Endothelial cell (in vitro differentiated cells): ENCODE measurements around the gene ALKBH2. TPM values are rescaled to one million over a fixed set of nuclear protein-coding genes. Genes with fewer than 3 reads are reported as not detected.

Experiments used
- DNase-seq: peaks from one replicate; pipeline ENCODE4 v3.0.0; 2021; ENCODE audit warnings: low spot score
- H3K27ac Mint-ChIP-seq: one replicate; pipeline ENCODE4 v1.8.0; 2021; ENCODE audit warnings: mixed read lengths, inconsistent platforms; ENCODE audit not compliant: unreplicated experiment
- H3K27me3 Mint-ChIP-seq: one replicate; pipeline ENCODE4 v1.8.0; 2021; ENCODE audit warnings: mild to moderate bottlenecking, moderate library complexity, mixed read lengths, inconsistent platforms; ENCODE audit not compliant: unreplicated experiment
- H3K36me3 Mint-ChIP-seq: one replicate; pipeline ENCODE4 v1.8.0; 2021; ENCODE audit warnings: mild to moderate bottlenecking, low read depth, mixed read lengths, inconsistent platforms; ENCODE audit not compliant: unreplicated experiment
- H3K4me1 Mint-ChIP-seq: one replicate; pipeline ENCODE4 v1.8.0; 2021; ENCODE audit warnings: mild to moderate bottlenecking, mixed read lengths, inconsistent platforms; ENCODE audit not compliant: unreplicated experiment
- H3K4me3 Mint-ChIP-seq: one replicate; pipeline ENCODE4 v1.8.0; 2021; ENCODE audit warnings: mild to moderate bottlenecking, mixed read lengths, inconsistent platforms; ENCODE audit not compliant: unreplicated experiment
- H3K9me3 Mint-ChIP-seq: one replicate; pipeline ENCODE4 v1.8.0; 2021; ENCODE audit warnings: mixed read lengths, inconsistent platforms; ENCODE audit not compliant: unreplicated experiment
- total RNA-seq: library from RNA; stranded (reverse); fragmentation: NEBNext Ultra II Directional; extraction: Animal tissue kit (Norgen Biotek cat#: 25700); gene quantifications from one replicate; pipeline ENCODE4 v1.2.1, GENCODE V29; 2021; ENCODE audit not compliant: unreplicated experiment
- TF ChIP-seq, protein P1 (sequence below): fragments of 200-600 bp; sonication (generic); IDR thresholded peaks from one replicate; pipeline ENCODE4 v1.5.0; 2021; ENCODE audit warnings: antibody characterized with exemption; ENCODE audit not compliant: unreplicated experiment

The ALKBH2 gene
- total RNA-seq, 1 donor from 2014 or later = 10.4 TPM

DNA sequence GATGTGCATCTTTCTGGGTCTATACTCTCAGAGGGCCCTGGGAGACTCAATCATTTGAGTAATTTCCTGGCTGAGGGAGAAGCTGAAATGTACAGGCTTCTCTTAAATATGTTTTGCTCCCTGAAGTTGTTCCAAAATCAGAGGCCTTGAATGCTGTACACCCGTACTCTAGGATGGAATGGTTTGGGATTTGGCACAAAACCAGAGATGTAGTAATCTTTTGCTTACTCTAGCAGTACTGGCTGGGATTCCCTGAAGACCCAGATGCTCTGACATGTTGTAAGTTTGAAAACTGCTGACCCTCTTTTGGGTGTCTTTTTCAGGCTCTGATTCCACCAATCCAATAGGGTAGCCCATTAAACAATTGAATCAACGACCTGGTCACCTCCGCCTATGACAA lies 33.5 kb upstream of the ALKBH2 start:
- Mint-ChIP-seq H3K27ac (no peak overlapping the region), H3K27me3 (no peaks in the 10 kb centered on the region), H3K4me3 (no peak overlapping the region), H3K36me3 (no peaks in the 10 kb centered on the region), H3K9me3 (no peaks in the 10 kb centered on the region), H3K4me1 (no peaks in the 10 kb centered on the region)
- no peak for DNase-seq
- TF ChIP-seq, protein P1, sequence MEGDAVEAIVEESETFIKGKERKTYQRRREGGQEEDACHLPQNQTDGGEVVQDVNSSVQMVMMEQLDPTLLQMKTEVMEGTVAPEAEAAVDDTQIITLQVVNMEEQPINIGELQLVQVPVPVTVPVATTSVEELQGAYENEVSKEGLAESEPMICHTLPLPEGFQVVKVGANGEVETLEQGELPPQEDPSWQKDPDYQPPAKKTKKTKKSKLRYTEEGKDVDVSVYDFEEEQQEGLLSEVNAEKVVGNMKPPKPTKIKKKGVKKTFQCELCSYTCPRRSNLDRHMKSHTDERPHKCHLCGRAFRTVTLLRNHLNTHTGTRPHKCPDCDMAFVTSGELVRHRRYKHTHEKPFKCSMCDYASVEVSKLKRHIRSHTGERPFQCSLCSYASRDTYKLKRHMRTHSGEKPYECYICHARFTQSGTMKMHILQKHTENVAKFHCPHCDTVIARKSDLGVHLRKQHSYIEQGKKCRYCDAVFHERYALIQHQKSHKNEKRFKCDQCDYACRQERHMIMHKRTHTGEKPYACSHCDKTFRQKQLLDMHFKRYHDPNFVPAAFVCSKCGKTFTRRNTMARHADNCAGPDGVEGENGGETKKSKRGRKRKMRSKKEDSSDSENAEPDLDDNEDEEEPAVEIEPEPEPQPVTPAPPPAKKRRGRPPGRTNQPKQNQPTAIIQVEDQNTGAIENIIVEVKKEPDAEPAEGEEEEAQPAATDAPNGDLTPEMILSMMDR = no peak

DNA sequence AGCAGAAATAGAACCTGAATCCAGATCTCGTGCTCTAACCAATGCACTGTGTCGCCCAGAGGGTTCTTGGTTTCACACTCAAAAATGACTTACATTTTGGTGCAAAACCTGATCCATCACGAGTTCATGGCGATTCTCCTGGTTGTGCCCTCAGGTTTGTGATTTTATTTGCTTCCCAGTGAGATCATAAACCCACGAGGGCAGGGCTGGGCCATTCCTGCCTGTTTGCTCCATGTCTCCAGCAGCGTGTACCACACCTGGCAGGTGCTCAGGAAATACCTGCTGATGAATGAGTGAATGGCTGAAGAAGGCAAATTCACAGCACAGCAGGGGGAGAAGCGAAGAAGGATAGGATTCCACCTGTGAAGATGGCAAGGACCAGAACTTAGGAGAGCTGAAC lies 32.5 kb upstream of the ALKBH2 start:
- Mint-ChIP-seq H3K9me3 (no peaks in the 10 kb centered on the region), H3K36me3 (no peaks in the 10 kb centered on the region), H3K27me3 (no peaks in the 10 kb centered on the region), H3K4me3 (no peak overlapping the region), H3K4me1 (no peaks in the 10 kb centered on the region), H3K27ac (no peak overlapping the region)
- TF ChIP-seq, protein P1 = no peak
- DNase-seq = no peak

DNA sequence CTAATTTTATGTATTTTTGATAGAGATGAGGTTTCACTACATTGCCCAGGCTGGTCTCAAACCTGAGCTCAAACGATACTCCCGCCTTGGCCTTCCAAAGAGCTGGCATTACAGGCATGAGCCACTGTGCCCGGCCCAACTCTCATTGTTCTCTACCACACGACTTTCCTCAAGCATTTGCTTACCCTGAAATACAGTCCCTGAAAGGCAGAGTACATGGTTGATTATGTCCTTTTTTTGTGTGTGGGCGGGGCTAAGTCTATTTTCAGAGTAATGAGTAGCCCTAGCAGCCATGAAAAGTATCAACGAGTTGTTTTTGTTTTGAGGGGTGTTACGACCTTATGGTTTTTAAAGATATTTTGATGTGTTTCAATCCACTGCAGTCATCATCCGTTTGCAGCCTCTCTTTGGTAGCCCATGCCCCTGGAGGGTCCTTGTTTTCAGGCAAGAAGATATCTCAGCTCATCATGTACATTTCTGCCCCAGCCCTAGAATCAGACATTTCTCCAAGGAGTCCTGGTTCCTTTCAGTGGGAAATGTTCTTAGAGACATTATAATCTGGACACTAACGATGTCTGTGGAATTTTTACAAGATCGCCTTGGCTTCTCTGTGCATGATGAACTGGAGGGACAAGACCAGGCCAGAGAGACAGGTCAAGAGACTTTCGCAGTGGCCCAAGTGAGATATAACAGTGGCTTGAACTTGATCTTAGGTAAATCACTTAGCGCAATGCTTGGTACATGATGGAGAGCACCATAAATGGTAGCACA lies 31.8 kb upstream of the ALKBH2 start:
- no peaks in the 10 kb centered on the region for H3K27me3 Mint-ChIP-seq
- no peak overlapping the region for H3K4me3 Mint-ChIP-seq
- H3K4me1 Mint-ChIP-seq = no peaks in the 10 kb centered on the region
- TF ChIP-seq, protein P1 = no peak
- H3K27ac Mint-ChIP-seq = no peak overlapping the region
- no peaks in the 10 kb centered on the region for H3K9me3 Mint-ChIP-seq
- DNase-seq = no peak
- no peaks in the 10 kb centered on the region for H3K36me3 Mint-ChIP-seq

DNA sequence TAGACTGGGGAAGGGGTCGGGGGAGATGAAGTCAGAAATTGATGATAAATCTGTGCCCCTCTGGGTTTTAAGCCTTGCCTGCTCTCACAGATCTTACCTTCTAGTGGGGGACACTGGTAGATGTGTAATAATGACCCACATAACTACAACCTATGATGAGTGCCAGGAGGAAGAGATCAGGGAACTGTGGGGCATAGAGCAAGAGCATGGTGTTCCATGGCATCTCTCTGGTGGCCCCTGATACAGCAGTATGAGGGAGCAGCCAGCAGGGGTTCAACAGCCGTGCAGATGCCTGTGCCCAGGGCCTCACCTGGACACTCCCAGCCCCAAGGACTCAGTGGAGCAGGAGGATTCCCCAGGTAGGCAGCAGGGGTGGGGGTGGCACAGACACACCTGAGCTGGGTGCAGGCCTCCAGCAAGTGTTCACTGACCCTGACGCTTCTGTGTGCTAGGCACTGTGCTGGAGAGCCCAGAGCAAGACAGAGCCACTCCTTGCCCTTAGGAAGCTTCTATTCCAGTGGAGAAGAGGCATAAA lies 28.1 kb upstream of the ALKBH2 start:
- TF ChIP-seq, protein P1 = no peak
- no peak overlapping the region for H3K4me3 Mint-ChIP-seq
- no peaks in the 10 kb centered on the region for H3K27me3 Mint-ChIP-seq
- no peaks in the 10 kb centered on the region for H3K4me1 Mint-ChIP-seq
- no peaks in the 10 kb centered on the region for H3K9me3 Mint-ChIP-seq
- no peaks in the 10 kb centered on the region for H3K36me3 Mint-ChIP-seq
- no peak for DNase-seq
- H3K27ac Mint-ChIP-seq = no peak overlapping the region

DNA sequence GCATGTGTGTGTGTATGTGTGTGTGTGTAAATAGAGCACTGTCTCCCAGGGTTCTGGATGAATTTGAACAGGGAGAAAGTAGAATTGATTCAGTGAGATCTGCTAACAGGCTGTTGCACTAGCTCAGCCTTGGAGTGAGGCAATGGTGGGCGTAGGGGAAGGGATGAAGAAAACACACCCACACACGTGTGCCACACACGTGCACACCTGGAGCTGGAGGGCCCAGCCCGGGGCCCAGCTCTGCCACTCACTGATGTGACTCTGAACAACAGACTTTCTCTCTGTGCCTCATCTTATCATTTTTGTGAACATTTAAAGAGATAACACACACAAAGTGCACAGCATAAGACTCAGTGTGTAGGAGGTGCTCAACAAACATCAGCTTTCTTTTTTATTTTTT lies 27.3 kb upstream of the ALKBH2 start:
- Mint-ChIP-seq H3K27me3 (no peaks in the 10 kb centered on the region), H3K4me1 (peaks cover 5% of the 10 kb centered on the region), H3K4me3 (no peak overlapping the region), H3K27ac (no peak overlapping the region), H3K36me3 (no peaks in the 10 kb centered on the region), H3K9me3 (no peaks in the 10 kb centered on the region)
- DNase-seq = no peak
- TF ChIP-seq, protein P1 = no peak
